ENCODE data around the gene SBF2.

GRCh38 chr11:10160350-10160749 lies 133.7 kb downstream of the SBF2 start:
- TF ChIP-seq EP300 (IDR thresholded peaks at IDR 0.05) (no peak), CTCF (IDR thresholded peaks at IDR 0.05) (no peak), POLR2AphosphoS5 (IDR thresholded peaks at IDR 0.05) (no peak), POLR2A (IDR thresholded peaks at IDR 0.05) (no peak)

Measured in gastroesophageal sphincter (tissue), 3 donors.